IMR-90 (cell line): ENCODE results near the gene ZNF282. TPM values are rescaled to one million over a fixed set of nuclear protein-coding genes. Genes with fewer than 3 reads are reported as not detected.
"Not testable (repeated sequence)": the region's sequence is repeated elsewhere in the genome, so short reads cannot be mapped to it uniquely, and the experiment has no call there.

Experiments used
- ATAC-seq: fragments of 200-7000 bp; cut with Tn5 transposase; 2 replicates; pipeline ENCODE4 v1.9.1; 2020; ENCODE audit warnings: low read depth, mild to moderate bottlenecking, moderate library complexity
- BruUV-seq: library from RNA; stranded (reverse); fragments of 400-500 nt; replicated peaks from 2 replicates; lab custom pipeline; 2021; lab: Mats Ljungman, UMichigan
- CTCF ChIA-PET: fragments of 300-600 bp; formaldehyde crosslinking; extraction: SDS; loops from one replicate; lab custom pipeline; 2021; ENCODE audit warnings: antibody characterized with exemption; lab: Yijun Ruan, JAX
- POLR2A ChIA-PET: fragments of 300-600 bp; sonication (Branson Sonifier 250); formaldehyde crosslinking; loops from one replicate; lab custom pipeline; 2022; ENCODE audit warnings: antibody characterized with exemption; ENCODE audit not compliant: unreplicated experiment; lab: Charles Lee
- DNase-seq: peaks from one replicate; pipeline ENCODE4 v3.0.0; 2013
- H2AFZ ChIP-seq: replicated peaks from 2 replicates; pipeline ENCODE3; 2013; ENCODE audit warnings: low read length, mild to moderate bottlenecking; ENCODE audit not compliant: poor library complexity
- H2AK5ac ChIP-seq: 2 replicates; pipeline ENCODE4 v1.6.1; 2013; ENCODE audit warnings: low read depth, low read length, inconsistent platforms
- H2AK9ac ChIP-seq: replicated peaks from 2 replicates; pipeline ENCODE3; 2013; ENCODE audit warnings: mild to moderate bottlenecking, low read depth, low read length, moderate library complexity; ENCODE audit not compliant: poor library complexity
- H2BK120ac ChIP-seq: 2 replicates; pipeline ENCODE4 v1.6.1; 2013; ENCODE audit warnings: low read depth, low read length, inconsistent platforms
- H2BK15ac ChIP-seq: 3 replicates; pipeline ENCODE4 v1.6.1; 2013; ENCODE audit warnings: low read depth, low read length, inconsistent platforms
- H2BK20ac ChIP-seq: 2 replicates; pipeline ENCODE4 v1.6.1; 2013; ENCODE audit warnings: low read depth, mild to moderate bottlenecking, inconsistent platforms, low read length, moderate library complexity
- H2BK5ac ChIP-seq: 2 replicates; pipeline ENCODE4 v1.6.1; 2013; ENCODE audit warnings: mild to moderate bottlenecking, low read depth, low read length, inconsistent platforms; ENCODE audit not compliant: poor library complexity, severe bottlenecking
- H3K14ac ChIP-seq: replicated peaks from 2 replicates; pipeline ENCODE4 v1.6.1; 2013; ENCODE audit warnings: low read depth, low read length, inconsistent platforms
- H3K18ac ChIP-seq: 2 replicates; pipeline ENCODE4 v1.6.1; 2013; ENCODE audit warnings: low read depth, low read length, control low read depth
- H3K23ac ChIP-seq: 2 replicates; pipeline ENCODE4 v1.6.1; 2013; ENCODE audit warnings: low read depth, low read length, inconsistent platforms
- H3K27ac ChIP-seq: 2 replicates; pipeline ENCODE4 v1.5.1; 2013; ENCODE audit warnings: mild to moderate bottlenecking, control low read depth, low read length; ENCODE audit not compliant: insufficient read depth
- H3K27me3 ChIP-seq: 2 replicates; pipeline ENCODE4 v1.6.1; 2013; ENCODE audit warnings: low read length; ENCODE audit not compliant: control insufficient read depth, insufficient read depth
- H3K36me3 ChIP-seq: 2 replicates; pipeline ENCODE4 v1.6.1; 2013; ENCODE audit warnings: low read length, mixed read lengths; ENCODE audit not compliant: control insufficient read depth, insufficient read depth
- H3K4ac ChIP-seq: 2 replicates; pipeline ENCODE4 v1.6.1; 2013; ENCODE audit warnings: low read depth, low read length, inconsistent platforms
- H3K4me1 ChIP-seq: 2 replicates; pipeline ENCODE4 v1.6.1; 2013; ENCODE audit warnings: low read length, mixed read lengths; ENCODE audit not compliant: control insufficient read depth, insufficient read depth
- H3K4me2 ChIP-seq: 2 replicates; pipeline ENCODE4 v1.6.1; 2013; ENCODE audit warnings: low read depth, mild to moderate bottlenecking, control low read depth, low read length, moderate library complexity
- H3K4me3 ChIP-seq: 2 replicates; pipeline ENCODE4 v1.5.1; 2013; ENCODE audit warnings: low read depth, mild to moderate bottlenecking, control low read depth, low read length, moderate library complexity; ENCODE audit not compliant: insufficient read depth
- H3K56ac ChIP-seq: 2 replicates; pipeline ENCODE4 v1.6.1; 2013; ENCODE audit warnings: low read length, inconsistent platforms; ENCODE audit not compliant: insufficient read depth; ENCODE audit errors: extremely low read depth
- H3K79me1 ChIP-seq, 2 experiments: 2 replicates each; pipeline ENCODE4 v1.6.1; 2013; ENCODE audit warnings: low read length in 2 of 2, inconsistent platforms in 1 of 2, low read depth in 1 of 2
- H3K9ac ChIP-seq: 2 replicates; pipeline ENCODE4 v1.6.1; 2013; ENCODE audit warnings: low read depth, low read length, control low read depth
- H3K9me1 ChIP-seq: 2 replicates; pipeline ENCODE4 v1.6.1; 2013; ENCODE audit warnings: low read length, inconsistent platforms; ENCODE audit not compliant: insufficient read depth
- H3K9me3 ChIP-seq: 2 replicates; pipeline ENCODE4 v1.6.1; 2013; ENCODE audit warnings: low read length; ENCODE audit not compliant: control insufficient read depth, insufficient read depth
- H4K20me1 ChIP-seq: 2 replicates; pipeline ENCODE4 v1.6.1; 2013; ENCODE audit warnings: low read length, inconsistent platforms; ENCODE audit not compliant: insufficient read depth
- H4K5ac ChIP-seq: 2 replicates; pipeline ENCODE4 v1.6.1; 2013; ENCODE audit warnings: mild to moderate bottlenecking, low read depth, low read length, control low read depth
- H4K8ac ChIP-seq, 2 experiments: 2 replicates each; pipeline ENCODE4 v1.6.1; 2013; ENCODE audit warnings: low read depth in 2 of 2, low read length in 2 of 2, control low read depth in 1 of 2, inconsistent platforms in 1 of 2
- H4K91ac ChIP-seq: 2 replicates; pipeline ENCODE4 v1.6.1; 2013; ENCODE audit warnings: low read depth, low read length, inconsistent platforms; ENCODE audit not compliant: insufficient read depth
- WGBS, 2 experiments: methylation state at CpG; one replicate each; pipeline versions ENCODE4 v1.1.5 to v1.1.7; 2013; ENCODE audit warnings: missing lambda C conversion rate in 2 of 2; ENCODE audit not compliant: insufficient read length in 1 of 2; ENCODE audit errors: extremely low coverage in 2 of 2; 5-methylcytosine and 5-hydroxymethylcytosine counted together
- dilution Hi-C: fragments of 300-500 bp; cut with HindIII; formaldehyde crosslinking; loops from one replicate; pipeline ENCODE4 v1.14.3; 2018; ENCODE audit warnings: low sequenced_read_pairs; ENCODE audit not compliant: unreplicated experiment
- in situ Hi-C: fragments of 300-500 bp; cut with MboI; formaldehyde crosslinking; loops from 3 replicates; pipeline ENCODE4 v1.14.3; 2019; ENCODE audit warnings: low sequenced_read_pairs, inconsistent platforms, mixed read lengths
- intact Hi-C: fragments of 100-400 bp; cut with micrococcal nuclease; formaldehyde crosslinking; loops from 2 replicates; pipeline ENCODE4 v1.10.0; 2022
- polyA plus RNA-seq, 3 experiments: library from polyadenylated mRNA; depleted of rRNA; stranded (reverse); fragments of >200 nt; gene quantifications; 2 replicates each; pipeline ENCODE4 v1.2.3, GENCODE V29; 2012; ENCODE audit warnings: low replicate concordance in 1 of 3
- total RNA-seq: library from RNA; depleted of rRNA; stranded (reverse); fragments of >200 nt; gene quantifications from 2 replicates; pipeline ENCODE4 v1.2.3, GENCODE V29; 2012

ZNF282 gene
- total and polyA plus RNA-seq, 2 of the 4 experiments (the other 2 are of a cell fraction), result 7.2 to 11.9 TPM

GRCh38 chr7:149250151-149250550 is 54.8 kb downstream of the ZNF282 start:
- H3K4me2 ChIP-seq, H2BK120ac ChIP-seq, H2AK9ac ChIP-seq, DNase-seq, H3K4me3 ChIP-seq, H2BK15ac ChIP-seq, H3K4ac ChIP-seq, H3K4me1 ChIP-seq, H3K14ac ChIP-seq, BruUV-seq, CTCF ChIA-PET, H3K9ac ChIP-seq, H3K23ac ChIP-seq, H3K56ac ChIP-seq, H3K27me3 ChIP-seq, H4K91ac ChIP-seq, H3K27ac ChIP-seq, intact Hi-C loops, H2AFZ ChIP-seq, H2AK5ac ChIP-seq, H2BK5ac ChIP-seq, H2BK20ac ChIP-seq, H4K8ac ChIP-seq, dilution Hi-C loops, ATAC-seq, H4K5ac ChIP-seq, POLR2A ChIA-PET, H3K9me3 ChIP-seq, in situ Hi-C loops, H3K18ac ChIP-seq: not testable (repeated sequence)
- Histone ChIP-seq H3K36me3 (peaks cover 33% of the 10 kb centered on the region), H4K20me1 (peaks cover 11% of the 10 kb centered on the region; the same call in 1 of the 2 replicates), H3K79me1 (peaks cover 15 to 36% of the 10 kb centered on the region in 2 experiments; a peak in 3 of 4 replicates), H3K9me1 (peaks cover 12% of the 10 kb centered on the region; the same call in 1 of the 2 replicates)
- 97% methylated on average over 14 of the region's 18 CpGs; no CpG with 5 or more reads in 1 of the 2 experiments for WGBS, 2 experiments

GRCh38 chr7:149251518-149251917 is 56.2 kb downstream of the ZNF282 start:
- H3K27me3 ChIP-seq, dilution Hi-C loops, H3K9ac ChIP-seq, intact Hi-C loops, H4K20me1 ChIP-seq, H3K4ac ChIP-seq, H2BK20ac ChIP-seq, H3K4me1 ChIP-seq, H2BK15ac ChIP-seq, H4K8ac ChIP-seq, H3K56ac ChIP-seq, H2AFZ ChIP-seq, H3K14ac ChIP-seq, CTCF ChIA-PET, H3K27ac ChIP-seq, in situ Hi-C loops, H3K23ac ChIP-seq, BruUV-seq, H2AK5ac ChIP-seq, DNase-seq, ATAC-seq, H3K9me3 ChIP-seq, H4K91ac ChIP-seq, H2AK9ac ChIP-seq, H3K4me2 ChIP-seq, H2BK120ac ChIP-seq, H2BK5ac ChIP-seq, H4K5ac ChIP-seq, H3K18ac ChIP-seq, H3K4me3 ChIP-seq, POLR2A ChIA-PET: not testable (repeated sequence)
- H3K36me3 ChIP-seq, result peaks cover 43% of the 10 kb centered on the region
- WGBS, 2 experiments, result 75% methylated on average over 2 of the region's 10 CpGs; no CpG with 5 or more reads in 1 of the 2 experiments
- H3K9me1 ChIP-seq, result peaks cover 12% of the 10 kb centered on the region; the same call in 1 of the 2 replicates
- H3K79me1 ChIP-seq, result peaks cover 15 to 29% of the 10 kb centered on the region in 2 experiments; a peak in 3 of 4 replicates
